ENCODE data around the gene ARHGEF40.

GRCh38 chr14:21024585-21025370 is 45.3 kb upstream of the ARHGEF40 start, which contains the start of gene NDRG2:
- TF ChIP-seq CTCF (conservative IDR thresholded peaks at IDR 0.05) (no peak), ZFX (IDR thresholded peaks at IDR 0.05) (peak; percentile 77)
